Right forelimb (tissue), 1 donor: ENCODE results near the gene IGFL1.
"Not testable (repeated sequence)": the region's sequence is repeated elsewhere in the genome, so short reads cannot be mapped to it uniquely, and the experiment has no call there.

Experiments used
- DNase-seq: peaks from one replicate; pipeline ENCODE4 v3.0.0-alpha.2; 2018

IGFL1 gene

DNA sequence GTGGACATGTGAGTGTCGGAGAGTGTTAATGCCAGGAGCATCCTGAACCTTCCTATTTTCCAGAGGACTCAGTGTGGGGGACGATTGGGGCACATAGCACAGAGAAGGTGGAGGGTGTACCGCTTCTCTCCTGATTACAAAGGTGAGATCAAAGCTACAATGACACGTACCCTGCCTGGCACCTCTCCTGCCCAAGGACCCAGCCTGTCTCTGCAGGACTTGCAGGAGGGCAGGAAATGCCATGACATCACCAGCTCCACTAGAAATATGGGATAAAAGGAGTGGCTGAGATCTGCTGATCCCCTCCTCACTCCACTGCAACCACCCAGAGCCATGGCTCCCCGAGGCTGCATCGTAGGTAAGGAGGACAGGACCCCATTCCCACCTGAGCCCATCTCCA lies at the start of gene IGFL1:
Gene IGFL1 (plus strand): TSS at position 301 of the 400 bp plus-strand sequence. CDS start 33 bp downstream, at position 334.
- no peak for DNase-seq

DNA sequence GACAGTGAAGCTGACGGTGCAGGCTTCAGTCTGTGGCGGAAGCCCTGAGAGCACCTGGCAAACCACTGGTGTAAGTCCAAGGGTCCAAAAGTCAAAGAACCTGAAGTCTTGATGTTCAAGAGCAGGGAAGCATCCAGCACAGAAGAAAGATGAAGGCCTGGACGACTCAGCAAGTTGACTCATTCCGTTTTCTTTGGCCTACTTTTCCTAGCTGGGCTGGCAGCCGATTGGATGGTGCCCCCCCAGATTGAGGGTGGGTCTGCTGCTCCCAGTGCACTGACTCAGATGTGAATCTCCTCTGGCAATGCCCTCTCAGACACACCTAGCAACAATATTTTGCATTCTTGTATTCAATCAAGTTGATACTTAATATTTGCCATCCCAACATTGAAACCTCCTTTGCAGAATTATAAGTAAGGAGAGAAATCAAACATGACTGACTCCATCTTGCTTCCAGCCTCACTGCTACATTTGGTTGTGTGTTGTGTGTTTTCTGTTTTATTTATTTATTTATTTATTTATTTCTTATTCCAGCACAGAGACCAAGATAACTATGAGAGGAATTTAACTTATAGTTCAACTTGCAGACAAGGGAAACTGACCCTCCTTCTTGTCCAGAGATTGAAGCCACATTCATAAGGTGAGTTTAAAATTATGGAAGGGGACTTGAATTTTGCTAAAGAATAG lies 48.7 kb upstream of the IGFL1 start:
- DNase-seq = no peak

DNA sequence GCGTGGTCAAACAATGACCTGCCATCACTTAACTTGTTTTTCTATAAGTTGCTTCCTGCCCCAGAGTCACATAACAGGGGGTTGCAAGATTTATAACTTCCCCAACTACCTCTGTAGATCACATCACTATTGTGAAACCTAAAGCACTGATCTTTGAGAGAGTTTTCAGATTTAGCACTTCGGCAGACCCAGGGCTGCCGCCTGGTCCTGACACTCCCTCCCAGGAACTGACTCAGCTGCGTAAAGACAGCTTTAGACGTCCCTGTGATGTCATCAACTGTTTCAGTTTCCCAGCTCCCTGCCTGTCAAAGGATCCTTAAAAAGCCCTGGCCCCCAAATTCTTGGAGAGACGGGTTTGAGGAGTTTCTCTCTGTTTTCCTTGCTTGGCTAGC lies 48.2 kb upstream of the IGFL1 start:
- no peak for DNase-seq

DNA sequence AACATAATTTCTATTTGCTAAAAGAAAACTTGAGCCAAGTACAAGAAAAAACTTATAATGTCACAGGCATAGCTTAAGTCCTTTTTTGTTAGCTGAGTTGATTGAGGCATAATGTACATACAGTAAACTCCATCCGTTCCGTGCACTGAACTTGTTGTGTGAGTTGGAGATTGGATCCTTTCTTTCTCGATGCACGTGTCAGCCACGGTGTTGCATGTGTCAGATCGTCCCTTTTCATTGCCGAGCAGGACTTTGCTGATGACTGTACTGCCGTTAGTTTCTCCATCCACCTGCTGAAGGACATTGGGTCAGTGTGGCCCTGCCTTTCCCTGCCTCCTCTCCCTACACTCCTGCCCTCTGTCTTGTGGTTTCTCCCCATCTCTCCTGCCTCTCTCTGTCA lies 47.1 kb upstream of the IGFL1 start:
- DNase-seq = no peak

DNA sequence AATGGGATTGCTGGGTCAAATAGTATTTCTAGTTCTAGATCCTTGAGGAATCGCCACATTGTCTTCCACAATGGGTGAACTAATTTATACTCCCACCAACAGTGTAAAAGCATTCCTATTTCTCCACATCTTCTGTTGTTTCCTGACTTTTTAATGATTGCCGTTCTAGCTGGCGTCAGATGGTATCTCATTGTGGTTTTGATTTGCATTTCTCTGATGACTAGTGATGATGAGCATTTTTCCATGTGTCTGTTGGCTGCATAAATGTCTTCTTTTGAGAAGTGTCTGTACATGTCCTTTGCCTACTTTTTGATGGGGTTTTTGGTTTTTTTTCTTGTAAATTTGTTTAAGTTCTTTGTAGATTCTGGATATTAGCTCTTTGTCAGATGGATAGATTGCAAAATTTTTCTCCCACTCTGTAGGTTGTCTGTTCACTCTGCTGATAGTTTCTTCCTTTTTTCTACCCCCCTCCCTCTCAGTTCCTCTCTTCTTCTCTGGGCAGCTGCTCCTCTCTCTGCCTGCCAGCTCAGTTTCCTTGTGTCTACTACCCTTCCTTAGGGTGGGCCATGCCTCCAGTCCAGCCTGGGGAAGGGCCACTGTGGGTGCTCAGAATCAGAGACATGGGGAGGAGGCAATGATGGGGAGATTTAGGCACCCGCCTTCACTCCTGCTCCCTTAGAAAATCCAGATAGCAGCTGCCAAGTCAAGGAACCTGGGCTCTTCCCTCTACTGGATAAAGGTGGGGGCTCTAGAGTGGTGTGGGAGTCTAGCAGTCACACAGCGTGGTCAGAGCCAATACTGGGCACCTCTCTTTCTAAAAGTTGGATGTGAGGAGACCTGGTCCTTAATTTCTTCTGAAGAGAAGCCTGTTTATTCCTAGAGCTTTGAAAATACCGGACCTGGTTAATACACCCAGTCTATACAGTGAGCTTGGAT lies 44.5 kb upstream of the IGFL1 start:
- not testable (repeated sequence) for DNase-seq

DNA sequence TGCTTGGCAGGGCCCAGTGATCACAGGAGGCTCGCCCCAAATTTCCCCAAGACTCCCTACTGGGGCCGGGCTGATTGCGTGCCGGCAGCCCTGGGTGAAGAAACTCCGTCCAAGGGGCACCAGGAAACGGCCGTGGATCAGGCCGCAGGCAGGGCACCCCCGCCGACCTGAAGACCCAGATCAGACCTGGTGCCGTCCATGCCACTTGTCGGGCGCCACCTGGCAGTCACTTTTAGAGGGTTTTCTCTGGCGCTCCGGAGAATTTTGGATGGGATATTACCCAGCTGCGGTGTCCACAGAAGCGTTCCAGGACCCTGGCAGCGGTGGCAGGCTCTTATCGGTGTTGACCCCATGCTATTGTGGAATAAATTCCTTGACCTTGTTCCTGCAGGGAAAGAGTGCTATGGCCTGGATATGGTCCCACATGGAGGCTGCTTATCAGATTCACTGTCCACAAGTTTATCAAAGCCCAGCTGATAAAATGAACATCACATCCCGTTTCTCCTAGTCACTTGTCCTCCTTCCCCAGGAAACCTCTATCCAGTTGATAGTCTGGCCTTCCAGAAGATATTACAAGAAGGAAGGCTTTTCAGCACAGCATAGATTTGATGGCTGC lies 43.3 kb upstream of the IGFL1 start:
- no peak for DNase-seq

DNA sequence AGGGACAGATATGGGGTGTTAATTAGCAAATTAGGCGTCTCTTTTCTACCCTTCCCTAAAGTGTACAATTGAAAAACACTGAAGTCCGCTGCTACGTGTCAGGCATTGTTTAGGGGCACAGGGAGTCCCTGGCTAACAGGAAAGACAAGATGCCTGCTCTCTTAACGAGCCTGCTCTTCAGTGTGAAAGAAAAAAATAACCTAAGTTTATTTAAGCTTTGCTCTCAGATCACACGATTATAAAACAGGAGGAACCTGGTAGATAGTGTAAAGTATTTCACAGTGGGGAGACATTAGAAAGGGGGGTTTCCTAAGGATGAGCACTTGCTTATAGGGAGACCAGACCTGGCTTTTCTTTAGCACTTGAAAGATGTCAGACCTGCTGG lies 42.8 kb upstream of the IGFL1 start:
- no peak for DNase-seq

DNA sequence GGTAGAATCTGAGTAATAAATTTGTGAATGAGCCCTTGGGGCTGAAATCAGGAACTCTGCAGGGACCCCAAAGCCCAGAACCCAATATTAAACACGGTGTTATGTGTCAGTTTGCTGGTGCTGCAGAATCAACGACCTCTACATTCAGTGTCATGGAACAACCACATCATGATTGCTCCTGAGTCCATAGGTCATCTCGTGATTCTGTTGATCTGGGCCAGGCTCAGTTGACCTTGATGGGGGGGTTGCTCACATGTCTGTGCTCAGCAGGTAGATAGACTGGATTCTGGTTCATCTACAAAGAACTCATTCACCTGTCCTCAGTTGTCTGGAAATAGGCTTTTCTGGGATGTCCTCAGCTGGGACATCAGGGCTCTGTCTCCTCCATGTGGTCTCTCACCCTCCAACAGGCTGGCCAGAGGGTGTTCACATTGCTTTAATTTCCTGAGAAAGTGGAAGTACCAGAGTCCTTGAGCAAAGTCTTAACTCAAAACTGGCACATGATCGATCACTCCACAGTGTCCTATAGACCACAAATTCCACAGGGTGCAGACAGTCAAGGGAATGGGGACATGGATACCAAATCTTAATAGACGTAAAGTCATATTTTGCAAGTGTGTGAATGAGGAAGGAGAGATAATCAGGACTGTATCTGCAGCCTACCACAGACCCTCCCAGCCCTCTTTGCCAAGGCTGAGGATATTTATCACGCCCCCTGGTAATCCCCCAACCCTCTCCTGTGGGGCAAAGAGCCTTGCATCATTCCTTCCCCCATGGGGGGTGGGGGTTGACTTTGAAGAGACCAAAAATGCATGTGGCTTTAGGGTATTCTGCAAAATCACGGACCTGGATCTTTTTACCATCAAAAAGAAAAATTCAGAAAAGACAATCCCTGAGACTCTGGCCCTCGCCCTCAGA lies 39.3 kb upstream of the IGFL1 start:
- DNase-seq = no peak

DNA sequence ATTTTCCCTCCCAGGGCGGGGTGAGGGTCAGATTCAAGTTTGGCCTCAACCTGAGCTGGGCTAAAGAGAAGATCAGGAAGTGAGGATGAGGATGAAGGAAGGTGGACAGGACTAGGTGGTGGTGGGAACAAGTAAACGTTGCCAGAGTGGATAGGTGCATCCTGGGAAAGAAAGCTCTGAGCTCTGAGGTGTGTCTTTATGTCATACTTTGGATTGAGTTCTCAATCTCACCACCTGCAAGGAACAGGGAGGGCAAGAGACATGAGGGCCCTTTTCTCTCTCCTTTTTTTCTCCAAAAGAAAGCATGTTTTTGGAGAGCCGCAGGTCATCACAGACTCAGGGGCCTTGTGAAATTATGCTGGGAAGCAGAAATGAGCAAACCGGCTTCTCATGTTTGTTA lies 38.2 kb upstream of the IGFL1 start:
- DNase-seq = no peak

DNA sequence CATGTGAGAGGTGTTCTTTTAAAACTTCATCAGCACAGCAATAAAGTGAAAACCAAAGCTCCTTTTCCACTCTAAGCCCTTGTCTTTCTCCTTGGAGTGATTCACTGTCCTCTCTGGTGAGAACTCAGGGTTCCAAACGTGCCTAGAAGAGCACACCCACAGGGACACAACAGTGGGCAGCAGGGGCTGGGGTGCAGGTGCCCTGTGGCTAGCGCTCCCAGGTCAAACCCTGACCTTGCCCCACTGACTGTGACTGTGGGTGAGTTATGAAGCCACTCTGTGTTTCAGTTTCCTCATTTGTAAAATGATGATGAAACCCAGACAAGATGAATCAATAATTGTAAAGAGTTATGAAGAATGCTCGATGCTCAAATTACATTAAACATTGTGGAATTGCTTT lies 37.6 kb upstream of the IGFL1 start:
- no peak for DNase-seq

DNA sequence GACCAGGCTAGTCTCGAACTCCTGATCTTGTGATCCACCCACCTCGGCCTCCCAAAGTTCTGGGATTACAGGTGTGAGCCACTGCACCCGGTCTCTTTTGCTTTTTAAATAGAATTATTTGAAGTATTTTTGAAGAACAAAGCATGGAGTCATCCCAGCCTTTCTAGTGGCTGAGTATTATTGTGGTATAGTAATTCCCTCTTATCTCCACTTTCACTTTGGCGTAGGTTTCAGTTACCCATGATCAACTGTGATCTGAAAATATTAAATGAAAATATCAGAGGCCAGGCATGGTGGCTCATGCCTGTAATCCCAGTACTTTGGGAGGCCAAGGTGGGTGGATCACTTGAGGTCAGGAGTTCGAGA lies 36.9 kb upstream of the IGFL1 start:
- DNase-seq = not testable (repeated sequence)

DNA sequence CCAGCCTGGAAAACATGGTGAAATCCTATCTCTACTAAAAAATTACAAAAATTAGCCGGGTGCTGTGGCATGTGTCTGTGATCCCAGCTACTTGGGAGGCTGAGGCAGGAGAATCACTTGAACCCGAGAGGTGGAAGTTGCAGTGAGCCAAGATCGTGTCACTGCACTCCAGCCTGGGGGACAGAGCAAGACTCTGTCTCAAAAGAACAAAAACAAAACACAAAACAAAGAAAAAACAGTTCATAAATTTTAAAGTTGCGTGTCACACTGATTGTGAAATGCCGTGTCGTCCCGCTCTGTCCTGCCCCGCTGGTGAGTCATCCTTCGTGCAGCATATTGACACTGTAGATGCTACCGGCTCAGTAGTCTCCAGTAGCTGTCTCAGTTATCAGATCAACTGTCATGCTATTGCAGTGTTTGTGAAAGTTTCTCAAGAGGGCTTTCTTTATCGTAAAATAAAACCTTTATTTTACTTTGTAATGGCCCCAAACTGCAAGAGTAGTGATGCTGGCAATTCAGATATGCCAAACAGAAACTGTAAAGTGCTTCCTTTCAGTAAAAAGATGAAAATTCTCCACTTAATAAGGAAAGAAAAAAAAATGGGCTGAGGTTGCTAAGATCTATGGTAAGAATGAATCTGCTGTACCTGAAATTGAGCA lies 36.4 kb upstream of the IGFL1 start:
- no peak for DNase-seq

DNA sequence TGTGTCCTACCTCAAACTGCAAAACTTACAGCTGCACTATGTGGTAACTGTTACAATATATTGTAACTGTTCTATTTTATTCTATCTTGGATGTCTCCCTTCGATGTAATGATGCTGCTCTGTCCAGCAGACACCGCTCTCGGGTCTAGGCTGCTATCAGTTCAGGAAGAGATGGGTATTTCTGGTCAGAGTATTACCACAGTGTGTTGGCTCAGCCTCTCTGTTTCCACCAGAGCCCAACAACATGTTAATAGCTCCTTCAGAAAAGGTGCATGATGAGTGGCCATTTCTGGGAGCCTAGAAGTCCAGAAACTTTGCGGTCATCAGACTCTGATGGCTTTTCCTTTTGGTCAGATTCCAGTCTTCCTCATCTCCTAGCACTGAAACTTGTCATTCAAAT lies 35.9 kb upstream of the IGFL1 start:
- no peak for DNase-seq

DNA sequence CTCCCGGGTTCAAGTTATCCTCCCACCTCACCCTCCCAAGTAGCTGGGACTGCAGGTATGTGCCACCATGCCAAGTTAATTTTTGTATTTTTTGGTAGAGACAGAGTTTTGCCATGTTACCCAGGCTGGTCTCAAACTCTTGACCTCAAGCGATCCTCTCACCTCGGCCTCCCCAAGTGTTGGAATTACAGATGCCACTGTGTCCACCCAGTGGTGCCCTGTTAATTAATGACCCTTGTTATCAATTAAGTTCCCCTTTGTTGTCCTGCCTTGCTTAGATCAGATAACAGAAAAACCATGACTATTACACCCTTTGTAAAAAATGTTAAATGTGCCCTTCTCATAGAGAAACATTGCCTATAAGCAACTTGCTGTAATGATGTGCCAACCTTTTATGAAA lies 34.4 kb upstream of the IGFL1 start:
- DNase-seq = peak; percentile 5

DNA sequence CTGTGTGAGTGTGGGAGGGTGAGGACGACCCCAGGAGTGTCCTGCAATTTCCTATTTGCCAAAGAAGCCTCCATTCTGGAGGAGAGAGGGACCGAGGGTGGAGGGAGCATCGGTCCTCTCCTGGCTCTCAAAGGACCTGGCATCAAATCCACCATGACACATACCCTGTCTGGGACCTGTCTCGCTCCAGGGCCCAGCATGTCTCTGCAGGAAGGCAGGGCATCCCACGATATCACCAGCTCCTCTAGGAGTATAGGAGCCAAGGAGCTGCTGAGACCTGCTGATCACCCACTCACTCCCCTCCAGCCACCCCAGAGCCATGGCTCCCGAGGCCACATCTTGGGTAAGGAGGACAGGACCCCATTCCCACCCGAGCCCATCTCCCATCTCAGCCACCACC lies 33.6 kb upstream of the IGFL1 start:
- peak; percentile 5 for DNase-seq

DNA sequence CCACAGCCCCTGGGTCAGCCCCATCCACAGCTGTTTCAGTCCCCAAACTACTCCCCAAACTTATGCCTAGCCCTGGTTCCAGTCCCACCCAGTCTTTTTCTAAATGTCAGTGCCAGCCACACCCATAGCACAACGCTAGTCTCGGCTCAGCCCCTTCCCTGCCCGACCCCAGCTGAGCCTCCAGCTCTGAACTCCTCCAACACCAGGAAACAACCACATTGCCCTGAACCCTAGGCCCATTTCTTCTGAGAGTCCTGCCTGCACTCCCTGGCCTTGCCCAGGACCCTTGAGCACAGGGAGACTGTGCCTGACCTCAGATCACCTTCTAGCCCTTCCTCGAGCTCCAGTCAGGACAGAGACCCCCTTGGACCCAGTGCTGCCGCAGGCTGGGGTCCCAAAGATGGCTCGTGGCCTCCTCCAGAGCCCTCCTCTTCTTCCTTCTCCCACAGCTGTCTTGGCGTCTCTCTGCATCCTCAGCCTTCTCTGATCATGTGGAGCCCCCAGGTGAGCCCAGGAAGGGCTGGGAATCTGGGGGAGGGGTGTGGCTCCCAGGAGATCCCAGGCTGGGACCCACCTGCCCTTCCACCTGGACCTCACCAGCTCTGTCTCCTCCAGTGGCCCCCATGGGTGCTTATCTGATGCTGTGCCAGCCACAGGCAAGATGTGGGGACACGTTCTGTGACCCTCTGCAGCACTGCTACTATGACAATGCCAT lies 33.0 kb upstream of the IGFL1 start:
- DNase-seq = peak; percentile 29

DNA sequence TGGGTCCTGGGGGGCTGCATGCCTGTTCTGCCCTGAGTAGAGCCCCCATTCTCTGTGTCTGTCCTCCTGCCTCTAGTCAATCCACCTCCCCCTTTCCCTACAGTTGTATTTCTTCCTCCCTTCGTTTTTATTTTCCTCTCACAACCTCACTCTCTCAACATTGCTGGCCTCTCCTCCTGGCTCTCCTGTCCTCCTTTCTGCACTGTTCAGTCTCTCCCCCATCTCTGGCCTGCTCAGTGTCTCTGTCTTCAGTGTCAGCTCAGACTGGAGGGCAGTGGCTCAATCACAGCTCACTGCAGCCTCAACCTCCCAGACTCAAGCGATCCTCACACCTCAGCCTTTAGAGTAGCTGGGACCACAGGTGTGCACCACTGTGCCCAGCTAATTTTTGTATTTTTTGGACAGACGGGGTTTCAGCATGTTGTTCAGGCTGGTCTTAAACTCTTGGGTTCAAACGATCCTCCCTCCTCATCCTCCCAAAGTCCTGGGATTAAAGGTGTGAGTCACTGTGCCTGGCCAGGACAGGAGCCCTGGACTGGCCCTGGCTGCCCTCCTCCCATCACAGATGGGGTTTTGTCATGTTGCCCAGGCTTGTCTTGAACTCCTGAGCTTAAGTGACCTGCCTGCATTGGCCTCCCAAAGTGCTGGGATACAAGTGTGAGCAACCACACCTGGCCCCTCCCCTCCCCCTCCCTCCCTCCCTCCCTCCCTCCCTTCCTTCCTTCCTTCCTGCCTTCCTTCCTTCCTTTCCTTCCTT lies 32.0 kb upstream of the IGFL1 start:
- peak; percentile 1 for DNase-seq

DNA sequence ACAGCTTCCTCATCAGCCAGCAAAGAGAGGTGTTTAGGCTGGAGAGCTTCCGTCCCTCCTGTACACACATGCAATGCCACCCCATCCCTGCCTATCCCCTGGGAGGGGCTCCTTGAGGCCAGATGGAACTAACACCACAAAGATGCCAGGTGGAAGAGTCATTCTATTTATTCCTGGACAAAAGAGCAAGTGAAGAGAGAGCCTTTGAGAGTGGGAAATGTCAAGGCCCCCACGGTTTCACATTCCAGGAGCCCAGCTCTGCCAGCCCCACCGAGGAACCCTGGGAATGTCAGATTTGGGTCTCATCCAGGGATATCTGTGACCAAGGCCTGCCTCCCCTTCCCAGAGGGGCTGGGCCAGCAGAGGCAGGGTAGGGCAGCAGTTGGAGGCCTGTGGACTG lies 30.8 kb upstream of the IGFL1 start:
- peak; percentile 28 for DNase-seq

DNA sequence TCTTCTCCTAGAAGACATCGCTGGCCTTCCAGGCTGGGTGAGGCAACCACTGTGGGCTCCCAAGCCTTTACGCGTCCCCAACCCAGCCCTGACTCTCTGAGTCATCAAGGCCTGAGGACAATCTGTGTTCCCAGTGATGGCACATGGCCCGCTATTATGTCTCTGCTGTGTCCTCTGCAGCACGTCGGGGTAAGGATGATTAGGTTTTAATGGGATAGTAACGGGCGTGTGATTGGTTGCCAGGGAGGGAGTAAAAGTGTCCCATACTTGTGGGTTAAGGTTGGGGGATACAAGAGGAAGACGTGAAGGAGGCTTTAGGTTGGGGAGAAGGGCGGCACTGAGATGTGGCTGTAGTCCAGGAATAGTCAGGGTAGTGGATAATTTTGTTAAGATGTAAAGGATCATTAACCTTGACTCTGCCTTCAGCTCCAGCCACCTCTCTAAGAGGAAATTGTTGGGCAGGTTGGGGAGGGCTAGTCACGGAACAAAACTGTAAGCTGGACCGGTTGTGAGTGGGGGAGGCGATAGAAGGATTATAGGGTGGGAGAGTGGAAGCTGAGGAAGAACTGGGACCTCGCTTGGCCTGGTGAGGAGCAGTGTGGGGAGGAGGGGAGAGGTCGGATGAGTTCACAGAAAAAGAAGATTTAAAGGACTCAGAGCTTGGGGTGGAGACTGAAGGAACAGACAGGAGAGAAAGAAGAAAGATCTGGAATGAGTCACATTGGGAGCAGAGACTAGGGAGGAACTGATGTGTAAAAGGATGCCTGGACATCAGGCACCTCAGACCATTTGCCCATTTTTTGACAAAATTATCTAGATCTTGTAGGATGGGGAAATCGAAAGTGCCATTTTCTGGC lies 27.9 kb upstream of the IGFL1 start:
- DNase-seq = no peak

DNA sequence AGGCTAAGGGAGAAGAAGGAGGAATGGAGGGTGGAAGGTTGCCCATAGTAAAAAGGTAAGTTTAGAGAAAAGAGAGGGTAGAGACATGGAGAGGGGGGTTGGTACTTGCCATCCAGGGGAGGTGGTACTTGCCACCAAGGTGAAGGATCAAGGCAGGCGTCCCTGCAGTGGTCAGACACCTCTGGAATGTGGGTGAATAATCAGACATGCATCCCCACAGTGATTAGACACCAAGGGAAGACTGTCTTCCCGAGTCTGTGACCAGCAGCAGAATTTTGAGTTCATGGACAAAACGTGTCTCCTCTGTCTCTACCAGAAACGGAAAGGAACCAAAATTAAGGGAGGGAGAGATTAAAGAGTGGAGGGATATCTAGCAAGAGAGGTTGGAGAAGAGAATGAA lies 27.1 kb upstream of the IGFL1 start:
- no peak for DNase-seq
